ENCODE data around the gene ZPBP2. TPM values are rescaled to one million over a fixed set of nuclear protein-coding genes. Genes with fewer than 3 reads are reported as not detected.

ZPBP2 gene
- total and polyA plus RNA-seq, 2 experiments from 2014 or later: not detected

Other genes with a start within 250 kb of the ZPBP2 start
- gene PPP1R1B, start 241.2 kb upstream of the ZPBP2 start, total RNA-seq: 4.3 and 17.7 TPM in 2 replicates
- gene PPP1R1B, start 241.2 kb upstream of the ZPBP2 start, polyA plus RNA-seq: 7.6 and 20.3 TPM in 2 replicates
- 67.1 and 84.1 TPM in 2 replicates for gene STARD3, start 231.1 kb upstream of the ZPBP2 start, total RNA-seq
- gene STARD3, start 231.1 kb upstream of the ZPBP2 start, polyA plus RNA-seq: 47.9 and 62.6 TPM in 2 replicates
- gene TCAP, start 202.9 kb upstream of the ZPBP2 start, total RNA-seq: 61.5 and 79.1 TPM in 2 replicates
- 105 and 133 TPM in 2 replicates for gene TCAP, start 202.9 kb upstream of the ZPBP2 start, polyA plus RNA-seq
- gene PNMT, start 199.7 kb upstream of the ZPBP2 start, total RNA-seq: 21.0 and 27.2 TPM in 2 replicates
- gene PNMT, start 199.7 kb upstream of the ZPBP2 start, polyA plus RNA-seq: 11.9 and 14.7 TPM in 2 replicates
- 22.5 and 34.2 TPM in 2 replicates for gene PGAP3, start 180.1 kb upstream of the ZPBP2 start, total RNA-seq
- gene PGAP3, start 180.1 kb upstream of the ZPBP2 start, polyA plus RNA-seq: 29.7 and 31.3 TPM in 2 replicates
- 293 and 310 TPM in 2 replicates for gene ERBB2, start 168.1 kb upstream of the ZPBP2 start, total RNA-seq
- gene ERBB2, start 168.1 kb upstream of the ZPBP2 start, polyA plus RNA-seq: 194 and 235 TPM in 2 replicates
- gene MIEN1, start 137.7 kb upstream of the ZPBP2 start, total RNA-seq: 31.6 and 64.3 TPM in 2 replicates
- 87.8 and 104 TPM in 2 replicates for gene MIEN1, start 137.7 kb upstream of the ZPBP2 start, polyA plus RNA-seq
- 1.9 and 6.6 TPM in 2 replicates for gene GRB7, start 130.3 kb upstream of the ZPBP2 start, total RNA-seq
- gene GRB7, start 130.3 kb upstream of the ZPBP2 start, polyA plus RNA-seq: 1.8 and 5.6 TPM in 2 replicates
- gene IKZF3, start 3.9 kb upstream of the ZPBP2 start, total RNA-seq: 0.04 TPM in 1 of 2 replicates, not detected in the other
- 0.02 TPM in 1 of 2 replicates, not detected in the other for gene IKZF3, start 3.9 kb upstream of the ZPBP2 start, polyA plus RNA-seq
- 12.6 and 17.3 TPM in 2 replicates for gene GSDMB, start 50.4 kb downstream of the ZPBP2 start, total RNA-seq
- 3.1 and 5.2 TPM in 2 replicates for gene GSDMB, start 50.4 kb downstream of the ZPBP2 start, polyA plus RNA-seq
- 49.4 and 52.8 TPM in 2 replicates for gene ORMDL3, start 59.4 kb downstream of the ZPBP2 start, total RNA-seq
- 21.9 and 24.3 TPM in 2 replicates for gene ORMDL3, start 59.4 kb downstream of the ZPBP2 start, polyA plus RNA-seq
- gene LRRC3C, start 59.5 kb downstream of the ZPBP2 start, total RNA-seq: not detected in 2 replicates
- not detected in 2 replicates for gene LRRC3C, start 59.5 kb downstream of the ZPBP2 start, polyA plus RNA-seq
- gene GSDMA, start 94.8 kb downstream of the ZPBP2 start, total RNA-seq: not detected in 2 replicates
- not detected in 2 replicates for gene GSDMA, start 94.8 kb downstream of the ZPBP2 start, polyA plus RNA-seq
- 154 and 161 TPM in 2 replicates for gene PSMD3, start 112.6 kb downstream of the ZPBP2 start, total RNA-seq
- gene PSMD3, start 112.6 kb downstream of the ZPBP2 start, polyA plus RNA-seq: 139 and 160 TPM in 2 replicates
- gene CSF3, start 147.2 kb downstream of the ZPBP2 start, total RNA-seq: not detected in 2 replicates
- not detected in 2 replicates for gene CSF3, start 147.2 kb downstream of the ZPBP2 start, polyA plus RNA-seq
- 116 and 125 TPM in 2 replicates for gene MED24, start 186.2 kb downstream of the ZPBP2 start, total RNA-seq
- 102 and 121 TPM in 2 replicates for gene MED24, start 186.2 kb downstream of the ZPBP2 start, polyA plus RNA-seq
- gene THRA, start 194.8 kb downstream of the ZPBP2 start, total RNA-seq: 78.1 and 87.0 TPM in 2 replicates
- gene THRA, start 194.8 kb downstream of the ZPBP2 start, polyA plus RNA-seq: 58.1 and 65.4 TPM in 2 replicates
- gene NR1D1, start 232.4 kb downstream of the ZPBP2 start, total RNA-seq: 1.2 and 3.7 TPM in 2 replicates
- gene NR1D1, start 232.4 kb downstream of the ZPBP2 start, polyA plus RNA-seq: 1.7 and 4.2 TPM in 2 replicates

Measured in cardiac muscle cell (in vitro differentiated cells and primary cell).